GM21723 (cell line): ENCODE measurements around the gene AFF1.
"Not testable (repeated sequence)": the region's sequence is repeated elsewhere in the genome, so short reads cannot be mapped to it uniquely, and the experiment has no call there.

Experiments used
- ATAC-seq: cut with Tn5 transposase; IDR thresholded peaks from one replicate; pipeline ENCODE4 v1.9.1; 2021; ENCODE audit warnings: mild to moderate bottlenecking, moderate library complexity; ENCODE audit not compliant: unreplicated experiment

Gene AFF1

GRCh38 chr4:87010192-87010591, 75.4 kb downstream of the AFF1 start:
- ATAC-seq: no peak

- ATAC-seq: no peak
Observed at GRCh38 chr4:87011340-87012034, 76.7 kb downstream of the AFF1 start.

GRCh38 chr4:87012265-87012953, 77.6 kb downstream of the AFF1 start:
- ATAC-seq: peak; percentile 49

DNA sequence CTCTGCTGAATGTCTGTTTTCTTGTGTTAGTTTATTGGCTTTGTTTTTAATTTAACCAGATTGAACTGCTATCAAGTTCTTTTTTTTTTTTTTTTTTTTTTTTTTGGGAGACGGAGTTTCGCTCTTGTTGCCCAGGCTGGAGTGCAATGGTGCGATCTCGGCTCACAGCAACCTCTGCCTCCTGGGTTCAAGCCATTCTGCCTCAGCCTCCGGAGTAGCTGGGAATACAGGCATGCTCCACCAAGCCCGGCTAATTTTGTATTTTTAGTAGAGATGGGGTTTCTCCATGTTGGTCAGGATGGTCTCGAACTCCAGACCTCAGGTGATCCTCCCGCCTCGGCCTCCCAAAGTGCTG, 78.1 kb downstream of the AFF1 start:
- not testable (repeated sequence) for ATAC-seq

GRCh38 chr4:87014284-87014782, 79.5 kb downstream of the AFF1 start:
- ATAC-seq: no peak

DNA sequence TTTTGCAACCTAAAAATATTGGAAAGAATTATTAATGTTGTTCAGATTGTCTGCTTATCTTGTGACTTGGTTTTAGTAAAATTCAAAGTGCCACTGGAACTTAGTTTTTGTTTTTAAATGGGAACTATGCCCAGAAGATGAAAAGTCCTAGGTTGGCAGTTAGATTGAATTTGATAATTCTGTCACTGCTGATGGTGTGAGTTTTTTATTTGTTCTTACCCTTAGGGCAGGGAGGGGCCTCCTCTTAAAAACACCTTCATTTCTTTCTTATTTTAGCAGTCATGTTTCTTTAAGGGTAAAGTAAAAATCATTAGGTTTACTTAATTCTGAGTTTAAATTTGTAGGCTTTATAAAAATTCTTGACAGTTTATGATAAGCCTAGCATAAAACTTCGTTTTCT, 80.6 kb downstream of the AFF1 start:
- no peak for ATAC-seq

GRCh38 chr4:87017580-87018342, 83.0 kb downstream of the AFF1 start:
- ATAC-seq: no peak

DNA sequence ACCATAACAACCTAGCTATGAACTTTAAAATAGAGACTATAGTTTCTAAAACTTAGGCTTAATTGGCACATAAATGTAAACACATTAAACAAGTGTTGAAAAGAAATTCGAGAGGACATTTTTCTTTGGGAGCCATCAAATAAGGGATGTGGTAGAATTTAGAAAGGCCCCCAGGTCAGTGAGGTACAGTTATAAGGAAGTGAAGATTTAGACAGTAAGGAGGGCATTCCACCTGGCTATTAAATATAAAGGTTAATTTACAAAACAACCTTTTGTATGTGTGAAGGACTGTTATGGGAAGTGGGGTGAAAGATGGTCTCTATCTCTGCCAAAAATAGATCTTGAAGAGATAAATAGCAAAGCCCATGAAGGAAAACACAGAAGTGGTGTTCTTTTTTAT, 83.9 kb downstream of the AFF1 start:
- no peak for ATAC-seq

DNA sequence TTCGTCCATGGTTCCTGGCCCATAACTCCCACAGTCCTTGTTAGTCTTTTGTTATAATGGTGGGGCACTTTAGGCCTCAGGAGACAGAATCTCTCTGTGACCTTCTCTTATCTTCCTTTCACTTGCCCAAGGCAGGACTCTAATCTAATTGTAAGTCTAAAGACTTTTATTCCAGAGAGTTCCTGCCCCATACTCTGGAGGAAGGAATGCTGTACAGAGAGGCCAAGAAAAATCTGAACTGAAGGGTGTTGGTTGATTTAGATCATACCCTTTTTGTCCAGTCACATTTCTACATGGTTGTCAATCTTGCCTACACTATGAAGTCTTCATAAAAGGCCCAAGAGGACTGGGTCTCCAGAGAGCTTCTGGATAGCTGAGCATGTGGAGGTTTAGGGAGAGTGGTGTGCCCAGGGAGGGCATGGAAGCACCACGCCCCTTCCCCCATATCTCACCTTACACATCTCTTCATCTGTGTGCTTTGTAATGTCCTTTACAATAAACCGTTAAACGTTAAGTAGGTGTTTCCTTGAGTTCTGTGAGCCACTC, 84.5 kb downstream of the AFF1 start:
- no peak for ATAC-seq

DNA sequence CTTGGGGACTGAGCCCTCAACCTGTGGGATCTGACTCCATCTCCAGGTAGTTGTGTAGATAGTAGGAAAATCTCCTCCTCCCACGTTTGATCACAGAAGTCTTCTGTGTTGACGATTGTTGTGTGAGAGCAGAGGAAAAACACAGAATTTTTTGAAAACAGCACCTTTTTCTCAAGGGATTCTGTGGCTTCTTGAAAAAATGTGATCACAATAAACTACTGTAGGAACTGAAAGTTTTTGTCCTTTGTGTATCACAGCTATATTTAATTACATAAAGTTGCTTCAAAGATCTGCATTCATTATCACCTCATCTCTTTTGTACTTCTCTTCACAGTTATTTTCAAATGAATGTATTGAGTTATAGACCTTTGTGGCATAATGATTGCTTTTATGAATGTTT, 85.1 kb downstream of the AFF1 start:
- no peak for ATAC-seq

DNA sequence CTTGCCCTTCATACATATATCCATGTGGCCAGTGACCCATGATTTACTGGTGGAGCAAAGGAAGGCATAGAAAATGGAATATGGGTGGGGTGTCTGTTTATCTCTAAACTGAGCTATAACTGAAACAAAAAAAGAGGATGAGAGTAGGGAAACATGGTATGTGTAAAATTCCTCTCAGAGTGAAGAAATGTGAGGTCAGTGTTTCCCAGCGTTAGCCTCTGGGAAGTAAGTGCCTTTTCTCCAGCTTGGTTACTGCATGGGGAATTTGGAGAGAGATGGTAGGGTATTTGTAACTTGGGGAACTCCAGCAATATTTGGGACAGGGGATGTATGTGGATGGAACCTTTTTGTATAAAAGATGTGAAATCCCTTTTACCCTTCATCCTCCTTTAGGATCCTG, 89.4 kb downstream of the AFF1 start:
- no peak for ATAC-seq

GRCh38 chr4:87025023-87025613, 90.3 kb downstream of the AFF1 start:
- no peak for ATAC-seq

DNA sequence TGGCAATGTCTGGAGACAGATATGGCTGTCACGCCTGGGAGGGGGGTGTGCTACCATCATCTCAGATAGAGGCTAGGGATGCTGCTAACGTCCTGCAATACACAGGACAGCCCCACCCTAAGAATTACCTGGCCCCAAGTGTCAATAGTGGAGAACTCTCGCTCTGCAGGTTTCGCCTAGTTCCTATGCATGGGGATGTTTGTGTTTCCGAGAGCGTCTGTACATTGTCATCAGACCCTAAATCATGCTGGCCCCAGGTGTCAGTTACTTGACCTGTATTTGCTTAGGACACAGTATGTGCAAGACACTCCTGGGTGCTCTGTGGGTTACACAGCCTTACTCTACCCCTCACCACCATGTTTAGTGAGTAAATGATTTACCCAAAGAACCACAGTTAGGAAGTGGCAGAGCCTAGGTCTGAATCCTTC, 90.8 kb downstream of the AFF1 start:
- ATAC-seq: no peak

GRCh38 chr4:87026800-87027495, 92.1 kb downstream of the AFF1 start:
- peak; percentile 92 for ATAC-seq

DNA sequence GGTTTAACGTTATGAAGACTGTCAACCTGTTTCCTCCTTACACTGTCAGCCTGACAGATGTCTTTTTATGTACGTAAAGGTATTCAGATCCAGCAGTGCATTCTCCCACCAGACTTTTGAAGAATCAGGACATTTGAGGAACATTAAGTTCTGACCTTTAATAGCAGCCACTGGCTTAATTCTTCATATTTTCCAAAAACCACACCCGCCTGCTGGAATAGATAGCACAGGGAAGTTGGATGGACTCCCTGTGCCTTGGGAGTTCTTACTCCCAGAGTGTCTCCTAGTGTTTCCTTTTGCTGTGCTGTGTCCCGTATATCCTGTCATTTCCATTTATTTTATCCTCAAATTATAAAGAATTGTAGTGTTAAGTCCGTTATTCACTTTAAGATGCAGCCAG, 94.5 kb downstream of the AFF1 start:
- no peak for ATAC-seq

DNA sequence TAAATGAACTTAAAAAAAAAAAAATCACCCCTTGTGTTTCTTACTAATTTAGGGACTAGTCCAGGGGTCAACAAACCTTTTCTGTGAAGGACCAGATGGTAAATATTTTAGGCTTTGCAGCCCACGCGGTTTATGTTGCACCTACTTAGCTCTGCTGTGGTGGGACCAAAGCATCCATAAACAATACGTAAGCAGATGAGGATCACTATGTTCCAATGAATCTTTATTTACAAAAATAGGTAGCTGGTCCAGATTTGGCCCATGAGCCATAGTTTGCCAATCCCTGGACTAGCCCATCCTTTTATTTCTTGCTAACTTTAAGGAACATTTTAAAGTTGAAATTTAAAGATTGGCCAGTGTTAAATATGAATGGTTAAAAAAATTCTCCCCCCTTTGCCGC, 95.3 kb downstream of the AFF1 start:
- no peak for ATAC-seq

DNA sequence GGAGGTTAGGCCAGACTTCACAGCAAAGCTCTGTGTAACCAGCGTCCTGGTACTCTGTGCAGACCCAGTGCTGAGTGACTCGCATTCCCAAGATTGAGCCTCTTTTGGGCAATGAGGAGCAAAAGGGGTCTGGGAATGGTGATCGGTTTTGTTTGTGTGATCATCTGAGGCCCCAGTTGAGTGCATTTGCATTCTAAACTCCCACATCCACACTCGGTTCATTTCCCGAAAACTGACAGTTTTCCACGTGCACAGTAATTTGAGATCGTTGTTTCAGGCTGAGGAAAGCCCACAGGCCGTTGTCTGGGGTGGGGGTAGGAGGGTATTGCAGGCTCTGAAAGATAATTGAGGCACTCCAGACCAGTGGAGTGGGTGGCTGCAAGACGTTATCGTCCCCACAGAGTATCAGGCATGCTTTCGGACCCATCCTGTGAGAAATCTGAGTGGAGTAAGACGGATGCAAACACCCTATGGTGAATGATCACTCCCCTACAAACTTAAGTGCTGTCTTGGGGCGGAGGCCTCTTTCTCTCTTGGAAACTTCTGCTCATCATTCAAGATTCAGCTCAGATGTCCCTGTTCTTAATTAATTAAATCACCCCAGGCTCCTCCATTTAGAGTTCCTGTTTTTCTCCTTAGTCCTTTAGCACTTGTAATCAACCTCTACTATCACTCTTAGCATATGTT, 96.1 kb downstream of the AFF1 start:
- no peak for ATAC-seq

- ATAC-seq: no peak
Observed at GRCh38 chr4:87031920-87032319, 97.1 kb downstream of the AFF1 start.

DNA sequence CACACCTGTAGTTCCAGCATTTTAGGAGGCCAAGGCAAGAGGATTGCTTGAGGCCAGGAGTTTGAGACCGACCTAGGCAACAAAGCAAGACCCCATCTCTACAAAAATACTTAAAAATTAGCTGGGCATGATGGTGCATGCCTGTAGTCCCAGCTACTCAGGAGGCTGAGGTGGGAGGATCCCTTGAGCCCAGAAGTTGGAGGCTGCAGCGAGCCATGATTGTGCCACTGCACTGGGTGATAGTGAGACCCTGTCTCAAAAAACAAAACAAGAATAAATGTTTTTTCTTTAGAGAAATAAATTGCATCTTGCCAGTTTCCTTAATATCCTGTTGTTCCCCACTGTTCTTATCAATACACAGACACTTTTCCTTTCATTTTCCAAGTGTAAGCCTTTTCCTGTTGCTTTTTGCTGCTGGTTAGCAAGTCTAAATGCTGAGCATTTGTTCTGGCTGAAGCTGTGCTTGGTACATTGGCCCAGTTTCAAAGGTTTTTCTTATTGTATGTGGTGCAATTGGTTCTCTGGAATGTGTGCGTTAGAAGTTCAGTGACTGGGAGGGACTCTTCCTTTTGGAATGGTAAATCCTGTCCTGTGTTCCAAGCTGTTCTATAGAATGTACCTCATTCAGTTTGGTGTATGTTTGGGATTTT, 98.2 kb downstream of the AFF1 start:
- ATAC-seq: no peak
